Nephron (organoid): ENCODE data around the gene GJA9.

Experiments
- H3K27ac Mint-ChIP-seq, 3 experiments: 2 replicates each; pipeline ENCODE4 v1.8.0; 2020; ENCODE audit warnings: mixed read lengths in 3 of 3, mild to moderate bottlenecking in 2 of 3, moderate library complexity in 1 of 3
- H3K27me3 Mint-ChIP-seq: 2 replicates; pipeline ENCODE4 v1.8.0; 2021; ENCODE audit warnings: low read depth, mild to moderate bottlenecking, moderate library complexity, mixed read lengths
- H3K36me3 Mint-ChIP-seq: 2 replicates; pipeline ENCODE4 v1.8.0; 2020; ENCODE audit warnings: low read depth, mixed read lengths
- H3K4me1 Mint-ChIP-seq: 2 replicates; pipeline ENCODE4 v1.8.0; 2020; ENCODE audit warnings: mixed read lengths
- H3K4me3 Mint-ChIP-seq, 3 experiments: 2 replicates each; pipeline ENCODE4 v1.8.0; 2020; ENCODE audit warnings: mild to moderate bottlenecking in 3 of 3, mixed read lengths in 3 of 3, moderate library complexity in 2 of 3
- H3K9me3 Mint-ChIP-seq: 2 replicates; pipeline ENCODE4 v1.8.0; 2020; ENCODE audit warnings: mixed read lengths
- TF ChIP-seq, protein P1 (sequence below), 3 experiments: fragments of 200-600 bp; sonication (generic); IDR thresholded peaks; one replicate each; pipeline ENCODE4 v1.5.0; 2021; ENCODE audit warnings: antibody characterized with exemption in 3 of 3; ENCODE audit not compliant: unreplicated experiment in 3 of 3

The GJA9 gene

GRCh38 chr1:38860454-38860795 lies 21.0 kb downstream of the GJA9 start:
- H3K4me3 Mint-ChIP-seq, result peak overlapping the region; percentile 91 to 97 (median 95)
- H3K27me3 Mint-ChIP-seq, result no peaks in the 10 kb centered on the region
- H3K4me1 Mint-ChIP-seq, result peaks cover 34% of the 10 kb centered on the region
- peak overlapping the region; percentile 54 to 89 (median 65) for H3K27ac Mint-ChIP-seq
- TF ChIP-seq, protein P1, sequence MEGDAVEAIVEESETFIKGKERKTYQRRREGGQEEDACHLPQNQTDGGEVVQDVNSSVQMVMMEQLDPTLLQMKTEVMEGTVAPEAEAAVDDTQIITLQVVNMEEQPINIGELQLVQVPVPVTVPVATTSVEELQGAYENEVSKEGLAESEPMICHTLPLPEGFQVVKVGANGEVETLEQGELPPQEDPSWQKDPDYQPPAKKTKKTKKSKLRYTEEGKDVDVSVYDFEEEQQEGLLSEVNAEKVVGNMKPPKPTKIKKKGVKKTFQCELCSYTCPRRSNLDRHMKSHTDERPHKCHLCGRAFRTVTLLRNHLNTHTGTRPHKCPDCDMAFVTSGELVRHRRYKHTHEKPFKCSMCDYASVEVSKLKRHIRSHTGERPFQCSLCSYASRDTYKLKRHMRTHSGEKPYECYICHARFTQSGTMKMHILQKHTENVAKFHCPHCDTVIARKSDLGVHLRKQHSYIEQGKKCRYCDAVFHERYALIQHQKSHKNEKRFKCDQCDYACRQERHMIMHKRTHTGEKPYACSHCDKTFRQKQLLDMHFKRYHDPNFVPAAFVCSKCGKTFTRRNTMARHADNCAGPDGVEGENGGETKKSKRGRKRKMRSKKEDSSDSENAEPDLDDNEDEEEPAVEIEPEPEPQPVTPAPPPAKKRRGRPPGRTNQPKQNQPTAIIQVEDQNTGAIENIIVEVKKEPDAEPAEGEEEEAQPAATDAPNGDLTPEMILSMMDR (IDR thresholded peaks at IDR 0.05; ENCODE audit: unreplicated experiment in 3 of 3), result no peak
- H3K36me3 Mint-ChIP-seq, result peaks cover 22% of the 10 kb centered on the region
- no peaks in the 10 kb centered on the region for H3K9me3 Mint-ChIP-seq

DNA sequence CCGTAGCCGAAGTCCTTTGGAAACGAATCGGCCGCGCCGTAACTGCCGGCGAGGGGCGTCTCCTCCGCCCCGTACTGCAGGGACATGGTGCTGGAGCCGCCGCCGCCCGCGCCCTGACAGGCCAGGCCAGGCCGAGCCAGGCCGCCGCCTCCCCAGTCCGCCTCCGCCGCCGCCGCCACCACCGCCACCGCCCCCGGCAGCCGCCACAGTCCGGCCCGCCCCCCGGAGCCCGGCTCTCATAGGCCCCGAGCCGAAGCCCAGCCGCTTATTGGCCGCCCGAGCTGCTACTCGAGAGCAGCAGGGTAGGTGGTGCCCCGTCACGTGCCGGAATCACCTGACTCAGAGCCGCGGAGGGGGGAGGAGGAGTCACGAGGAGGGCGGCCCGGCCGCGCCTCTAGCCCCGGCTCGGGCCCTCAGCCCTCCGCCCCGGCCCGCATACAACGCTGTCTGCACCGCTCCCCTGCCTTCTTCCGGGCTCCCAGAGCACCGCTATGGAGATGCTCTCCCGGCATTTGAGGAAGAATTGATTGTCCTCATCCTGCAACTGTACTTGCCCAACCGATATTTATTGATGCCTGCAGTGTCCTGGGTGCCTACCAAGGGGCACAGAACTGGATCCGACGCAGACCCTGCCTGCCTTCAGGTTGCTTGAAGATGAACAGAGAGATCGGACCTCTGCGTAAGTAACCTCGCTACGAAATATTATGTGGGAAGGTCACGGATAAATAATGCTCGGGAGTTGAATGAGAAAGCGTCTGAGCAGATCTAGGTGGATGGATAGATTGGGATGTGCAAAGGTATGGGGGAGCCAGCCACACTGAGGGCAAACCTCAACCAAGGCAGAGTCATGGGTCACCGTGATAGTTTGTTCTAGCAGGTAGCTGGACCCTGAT lies 21.6 kb downstream of the GJA9 start, which contains the start of gene RRAGC:
RRAGC (minus strand) TSS at position 212 of the 893 bp plus-strand sequence; CDS start at position 86, 126 bp downstream.
- no peaks in the 10 kb centered on the region for H3K9me3 Mint-ChIP-seq
- peaks cover 34% of the 10 kb centered on the region for H3K4me1 Mint-ChIP-seq
- H3K27ac Mint-ChIP-seq, result peak within 1 kb of the TSS; percentile 54 to 89 (median 65)
- TF ChIP-seq, protein P1 (IDR thresholded peaks at IDR 0.05; ENCODE audit: unreplicated experiment in 3 of 3), result no peak
- H3K27me3 Mint-ChIP-seq, result no peaks in the 10 kb centered on the region
- H3K4me3 Mint-ChIP-seq, result peak within 1 kb of the TSS; percentile 91 to 97 (median 95)
- peaks cover 28% of the 10 kb centered on the region for H3K36me3 Mint-ChIP-seq

DNA sequence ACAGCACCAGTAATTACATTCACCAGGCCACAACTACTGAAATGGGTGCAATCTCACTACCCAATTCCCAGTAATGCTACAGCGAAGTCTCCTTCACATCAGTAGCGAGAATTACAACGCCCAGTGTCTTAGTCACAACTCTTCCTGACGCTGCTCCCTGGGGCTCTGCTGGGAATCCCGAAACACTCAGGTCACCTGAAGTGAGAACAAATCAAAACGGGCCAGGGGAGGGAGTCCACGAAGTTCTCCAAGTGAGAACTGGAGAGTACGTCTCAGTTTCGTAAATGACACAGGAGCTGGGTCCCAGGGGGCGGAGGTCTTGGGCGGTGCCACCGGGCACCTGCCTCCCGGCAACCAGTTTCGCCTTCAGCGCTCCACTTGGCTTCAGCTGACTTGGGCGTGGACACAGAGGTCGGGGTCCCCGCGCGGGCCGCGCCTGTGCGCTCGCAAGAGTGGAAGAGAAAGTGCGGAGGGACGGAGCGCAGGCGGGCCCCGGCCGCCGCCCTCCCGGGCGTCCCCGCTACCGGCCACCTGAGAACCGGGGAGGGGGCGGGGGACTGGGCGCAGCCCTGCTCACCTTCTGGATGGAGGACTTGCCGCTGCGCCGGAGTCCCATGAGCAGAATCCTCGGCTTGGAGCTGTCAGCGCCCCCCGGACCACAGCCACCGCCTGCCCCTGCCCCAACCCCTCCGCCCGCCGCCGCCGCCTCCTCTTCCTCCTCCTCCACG lies 22.4 kb downstream of the GJA9 start:
- TF ChIP-seq, protein P1 (IDR thresholded peaks at IDR 0.05; ENCODE audit: unreplicated experiment in 3 of 3), result no peak
- no peaks in the 10 kb centered on the region for H3K9me3 Mint-ChIP-seq

DNA sequence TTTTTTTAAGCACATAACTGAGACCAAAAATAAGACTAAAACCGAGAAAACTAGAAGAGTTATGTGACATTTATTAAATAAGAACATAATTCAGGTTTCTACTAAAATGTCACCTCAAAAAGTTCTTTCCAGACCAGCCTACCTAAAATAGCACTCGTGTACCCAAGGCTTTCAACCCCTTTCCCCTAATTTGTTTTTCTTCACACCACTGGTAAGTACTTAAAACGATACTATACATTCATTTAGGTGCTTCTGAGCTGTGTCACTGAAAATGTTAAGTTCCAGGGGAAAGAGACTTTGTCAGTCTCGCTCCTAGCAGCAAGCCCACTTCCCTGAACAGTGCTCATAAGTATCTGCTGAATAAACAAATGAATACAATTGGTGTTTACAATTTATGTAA lies 28.6 kb downstream of the GJA9 start:
- TF ChIP-seq, protein P1 (IDR thresholded peaks at IDR 0.05; ENCODE audit: unreplicated experiment in 3 of 3), result no peak
- Mint-ChIP-seq H3K4me1 (peaks cover 5% of the 10 kb centered on the region), H3K4me3 (no peak overlapping the region), H3K36me3 (peaks cover 56% of the 10 kb centered on the region), H3K27me3 (no peaks in the 10 kb centered on the region), H3K27ac (no peak overlapping the region), H3K9me3 (no peaks in the 10 kb centered on the region)

More for the DNA sequence above, 22.4 kb downstream of the GJA9 start:
- no peaks in the 10 kb centered on the region for H3K27me3 Mint-ChIP-seq
- peak overlapping the region; percentile 91 to 97 (median 95) for H3K4me3 Mint-ChIP-seq
- peak overlapping the region in 2 of 3 experiments; percentile 62 to 65 for H3K27ac Mint-ChIP-seq
- H3K4me1 Mint-ChIP-seq, result peaks cover 34% of the 10 kb centered on the region
- H3K36me3 Mint-ChIP-seq, result peaks cover 33% of the 10 kb centered on the region

- no peaks in the 10 kb centered on the region for H3K4me1 Mint-ChIP-seq
- TF ChIP-seq, protein P1 (IDR thresholded peaks at IDR 0.05; ENCODE audit: unreplicated experiment in 3 of 3), result no peak
- H3K9me3 Mint-ChIP-seq, result no peaks in the 10 kb centered on the region
- peaks cover 65% of the 10 kb centered on the region for H3K36me3 Mint-ChIP-seq
- H3K27me3 Mint-ChIP-seq, result no peaks in the 10 kb centered on the region
- H3K4me3 Mint-ChIP-seq, result no peak overlapping the region
- no peak overlapping the region for H3K27ac Mint-ChIP-seq
Observed at GRCh38 chr1:38848071-38848470, 33.3 kb downstream of the GJA9 start.
